D341Med (cell line): ENCODE data around the gene RAB26.

Experiments
- DNase-seq: peaks from one replicate; pipeline ENCODE4 v3.0.0; 2012; ENCODE audit warnings: low spot score

The RAB26 gene

DNA sequence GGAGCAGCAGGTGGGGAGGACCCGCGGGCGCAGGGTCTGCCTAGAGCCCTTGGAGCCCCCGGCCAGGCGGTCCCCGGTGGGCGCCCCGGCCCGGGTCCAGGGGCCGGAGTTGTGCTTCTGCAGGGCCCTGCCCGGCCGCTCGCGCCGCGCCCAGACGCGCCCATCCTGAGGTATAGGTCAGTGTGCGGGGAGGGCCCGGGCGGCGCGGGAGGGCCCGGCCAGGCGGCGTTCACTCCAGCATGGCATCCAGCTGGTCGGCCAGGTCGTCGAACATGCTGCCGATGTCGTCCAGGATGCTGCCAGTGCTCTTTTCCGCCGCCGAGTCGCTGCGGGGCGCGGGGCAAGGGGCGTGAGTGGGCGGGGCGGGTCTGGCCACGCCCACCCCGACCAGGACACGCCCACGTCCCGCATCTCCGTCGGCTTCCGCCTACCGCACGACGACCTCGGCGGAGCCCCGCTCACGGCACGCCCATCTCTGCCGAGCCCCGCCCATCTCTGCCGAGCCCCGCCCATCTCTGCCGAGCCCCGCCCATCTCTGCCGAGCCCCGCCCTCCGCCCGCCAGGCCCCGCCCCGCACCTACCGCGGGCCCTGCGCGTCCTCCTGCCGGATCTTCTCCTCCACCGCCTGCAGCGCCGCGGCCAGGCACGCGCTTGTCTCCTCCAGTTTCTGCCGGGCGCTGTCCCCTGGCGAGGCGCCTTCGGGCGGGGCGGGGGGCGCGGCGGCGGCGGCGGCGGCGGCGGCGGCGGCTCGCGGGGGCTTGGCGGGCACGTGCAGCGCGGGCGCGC is 30.1 kb downstream of the RAB26 start:
- no peak for DNase-seq

DNA sequence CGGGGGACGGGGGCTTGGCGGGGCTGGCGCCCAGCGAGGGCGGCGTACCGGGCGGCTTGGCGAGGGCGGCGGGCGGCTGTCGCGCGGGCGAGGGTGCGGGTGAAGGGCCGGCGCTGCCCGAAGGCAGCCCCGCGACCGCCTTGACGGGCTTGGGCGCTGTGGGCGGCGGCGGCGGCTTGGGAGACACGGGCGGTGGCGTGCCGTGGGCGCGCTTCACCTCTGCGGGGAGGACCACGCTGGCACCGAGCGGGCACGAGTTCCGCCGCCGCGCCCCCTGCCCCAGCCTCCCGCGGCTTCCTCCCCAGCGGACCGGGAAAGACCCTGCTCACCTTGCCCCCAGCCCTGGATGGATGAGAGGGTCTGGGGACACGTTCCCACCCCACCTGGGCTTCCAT is 30.7 kb downstream of the RAB26 start:
- DNase-seq: no peak

DNA sequence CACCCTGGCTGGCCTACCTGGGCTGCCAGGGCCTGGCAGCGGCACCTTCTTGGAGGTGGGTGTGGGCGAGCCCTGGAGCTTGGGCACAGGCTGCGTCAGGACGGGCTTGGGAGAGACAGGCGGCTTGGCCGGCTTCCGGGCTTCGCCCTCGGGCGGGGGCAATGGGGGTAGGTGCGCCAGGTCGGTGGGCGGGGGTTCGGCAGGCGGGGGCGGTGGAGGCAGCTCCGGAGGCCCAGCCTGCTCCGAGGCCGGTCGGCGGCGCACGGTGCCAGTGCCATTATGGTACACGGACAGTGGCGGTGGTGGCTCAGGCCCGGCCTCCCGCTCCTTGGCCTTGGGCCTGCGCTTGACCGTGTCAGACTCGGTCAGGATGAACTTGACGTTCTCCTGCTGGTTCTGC is 31.2 kb downstream of the RAB26 start:
- no peak for DNase-seq

DNA sequence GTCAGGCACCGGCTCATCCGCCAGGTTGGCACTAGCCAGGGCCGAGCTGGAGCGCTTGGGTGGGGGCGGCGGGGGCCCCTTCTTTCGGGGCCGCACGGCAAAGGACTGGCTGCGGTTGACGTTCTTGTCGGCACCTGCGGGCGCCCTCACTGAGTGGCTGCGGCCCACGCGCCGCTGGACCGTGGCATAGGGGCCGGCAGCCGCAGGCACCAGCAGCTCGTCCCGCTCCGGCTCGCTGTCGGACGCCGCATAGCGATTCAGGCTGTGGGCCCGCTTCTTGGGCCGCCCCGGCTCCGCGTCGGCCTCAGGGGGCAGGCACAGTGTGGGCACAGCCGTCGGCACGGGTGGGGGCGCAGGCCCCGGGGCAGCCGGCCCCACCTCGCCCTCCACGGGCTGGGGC is 32.0 kb downstream of the RAB26 start:
- no peak for DNase-seq

DNA sequence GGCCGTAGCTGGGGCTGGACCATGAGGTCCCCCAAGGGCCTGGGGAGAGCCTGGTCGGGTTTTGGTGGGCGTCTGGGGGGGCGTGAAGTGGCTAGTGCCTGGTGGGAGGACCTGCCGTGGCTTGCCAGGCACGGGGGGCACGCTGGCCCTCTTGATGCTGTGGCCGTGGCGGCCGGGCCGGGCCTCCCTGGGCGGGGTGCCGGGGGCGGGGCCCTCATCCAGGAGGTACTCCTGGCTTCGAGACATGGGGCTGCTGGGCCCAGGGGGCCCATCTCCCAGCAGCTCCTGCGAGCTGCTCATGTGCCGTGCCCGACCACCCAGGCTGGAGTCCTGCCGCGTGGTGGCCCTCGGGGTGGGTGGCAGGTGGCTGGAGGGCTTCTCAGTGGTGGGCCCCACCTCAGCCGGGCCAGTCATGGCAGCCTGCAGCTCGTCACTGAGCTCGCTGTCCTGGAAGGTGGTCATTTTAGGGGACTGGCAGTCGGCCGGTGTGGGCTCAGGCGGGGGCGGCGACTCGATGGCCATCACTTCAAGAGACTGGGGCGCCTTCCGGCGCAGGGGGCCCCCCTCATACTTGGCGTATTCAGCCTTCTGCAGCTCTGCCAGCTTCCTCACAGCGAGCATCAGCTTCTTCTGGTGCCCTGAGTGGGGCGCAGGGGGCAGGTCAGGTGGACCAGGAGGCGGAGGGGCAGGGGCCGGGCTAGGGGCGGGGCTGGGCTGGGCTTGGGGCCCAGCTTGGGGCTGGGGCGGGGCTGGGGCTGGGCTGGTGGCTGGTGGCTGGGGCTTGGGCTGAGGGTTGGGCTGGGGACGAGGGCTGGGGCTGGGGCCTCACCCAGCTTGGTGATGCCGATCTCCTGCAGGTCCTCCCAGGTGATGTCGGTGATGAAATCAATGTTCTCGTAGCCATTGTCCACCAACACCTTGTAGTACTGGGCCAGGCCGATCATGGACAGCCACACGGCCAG is 32.8 kb downstream of the RAB26 start:
- DNase-seq: no peak

DNA sequence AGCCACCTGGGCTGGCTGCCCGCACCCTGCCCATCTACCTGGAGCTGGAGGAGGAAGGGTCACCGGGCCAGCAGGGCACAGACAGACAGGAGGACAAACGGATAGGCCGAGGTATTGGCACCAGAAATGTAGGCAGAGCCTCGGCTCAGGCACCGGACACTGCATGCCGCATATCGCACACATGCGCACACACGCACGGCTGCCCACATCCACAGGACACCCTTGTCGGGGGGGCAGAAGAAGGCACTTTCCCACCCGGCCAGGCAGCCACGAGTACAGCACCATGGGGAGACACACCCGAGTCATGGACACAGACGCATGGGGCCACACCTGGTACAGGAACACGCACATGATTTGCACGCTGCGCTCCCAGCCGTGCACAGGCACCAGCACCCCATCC is 33.5 kb downstream of the RAB26 start:
- no peak for DNase-seq

DNA sequence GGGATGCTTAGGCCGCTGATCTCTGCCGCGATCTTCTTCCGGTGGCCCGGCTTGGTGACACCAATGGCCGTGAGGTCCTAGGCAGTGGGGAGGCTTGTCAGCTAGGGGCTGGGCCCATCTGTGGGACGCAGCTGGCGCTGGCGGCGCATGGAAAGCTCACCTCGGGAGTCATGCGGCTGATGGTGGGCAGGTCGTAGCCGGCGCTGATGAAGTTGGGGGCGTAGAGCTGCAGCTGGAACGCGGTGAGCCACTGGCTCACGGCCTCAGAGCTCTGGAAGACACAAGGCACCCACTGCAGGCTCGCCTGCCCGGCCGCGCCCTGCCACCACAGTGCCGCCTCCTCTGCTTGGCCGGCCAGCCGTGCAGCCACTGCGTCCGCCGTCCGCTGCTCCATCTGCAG is 35.2 kb downstream of the RAB26 start:
- no peak for DNase-seq

DNA sequence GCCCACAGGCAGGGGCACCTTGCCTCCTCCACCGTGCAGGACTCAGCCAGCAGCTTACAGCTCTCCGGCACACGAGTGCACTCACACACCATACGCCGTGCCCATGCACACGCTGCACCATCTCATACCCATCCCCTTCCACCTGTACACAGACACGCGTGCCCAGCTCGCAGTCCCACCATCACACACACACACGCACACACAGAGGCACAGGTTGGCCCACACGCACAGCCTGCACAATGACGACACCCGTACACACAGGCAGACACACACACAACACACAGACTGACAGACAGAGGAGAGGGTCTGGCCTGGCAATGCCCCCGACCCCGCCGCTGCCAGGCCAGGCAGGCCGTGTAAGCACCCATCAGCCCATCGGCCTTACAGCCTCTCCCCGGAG is 35.9 kb downstream of the RAB26 start:
- no peak for DNase-seq

DNA sequence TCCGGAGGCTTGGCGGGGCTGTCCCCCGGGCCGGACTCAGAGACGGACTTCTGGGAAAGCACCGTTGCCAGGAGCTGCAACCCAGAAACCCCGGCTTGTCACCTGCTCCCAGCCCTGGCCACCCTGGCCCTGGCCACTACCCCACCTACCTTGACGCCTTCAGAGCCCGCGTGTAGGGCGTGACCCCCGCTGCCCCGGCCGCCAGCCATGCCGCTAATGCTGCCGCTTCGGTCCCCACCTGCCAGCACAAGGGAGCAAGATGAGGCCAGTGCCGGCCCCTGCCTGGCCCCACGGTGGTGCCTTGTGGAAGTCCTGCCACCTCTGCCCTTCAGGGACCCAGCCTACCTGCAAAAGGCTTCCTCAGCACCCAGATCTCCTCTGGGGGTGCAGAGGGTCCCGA is 36.5 kb downstream of the RAB26 start:
- DNase-seq: no peak

DNA sequence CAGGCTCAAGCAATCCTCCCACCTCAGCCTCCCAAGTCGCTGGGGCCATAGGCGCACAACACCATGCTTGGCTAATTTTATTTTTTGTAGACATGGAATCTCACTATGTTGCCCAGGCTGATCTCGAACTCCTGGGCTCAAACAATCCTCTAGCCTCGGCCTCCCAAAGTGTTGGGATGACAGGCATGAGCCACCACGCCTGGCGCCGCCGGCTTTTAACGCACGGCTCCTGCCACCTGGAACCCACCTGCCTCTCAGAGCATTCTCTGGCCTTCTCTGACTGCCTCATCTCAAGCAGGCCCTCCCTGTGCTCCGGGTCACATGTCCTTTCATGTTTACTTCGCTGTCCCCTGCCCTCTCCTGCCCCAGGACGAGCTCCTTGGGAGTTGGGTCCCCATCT is 37.6 kb downstream of the RAB26 start:
- no peak for DNase-seq

DNA sequence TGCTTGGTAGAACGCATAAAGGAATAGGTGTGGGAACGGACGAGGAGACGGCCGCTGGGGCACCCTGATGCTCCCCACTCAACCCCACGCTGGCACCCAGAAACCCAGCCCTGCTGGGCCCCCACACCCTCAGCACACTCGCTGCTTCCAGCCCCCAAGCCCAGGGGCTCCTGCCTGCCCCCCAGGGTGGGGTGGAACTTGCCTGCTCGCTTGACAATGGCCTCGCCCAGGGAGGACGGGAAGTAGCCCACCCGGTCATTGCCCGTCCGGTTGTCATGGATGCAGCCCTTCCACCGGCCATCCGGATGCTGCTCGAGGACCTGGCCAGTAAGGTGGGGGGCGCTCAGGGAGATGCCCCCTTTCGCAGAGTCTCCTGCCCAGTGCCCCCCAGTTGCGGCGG is 38.1 kb downstream of the RAB26 start:
- DNase-seq: no peak

DNA sequence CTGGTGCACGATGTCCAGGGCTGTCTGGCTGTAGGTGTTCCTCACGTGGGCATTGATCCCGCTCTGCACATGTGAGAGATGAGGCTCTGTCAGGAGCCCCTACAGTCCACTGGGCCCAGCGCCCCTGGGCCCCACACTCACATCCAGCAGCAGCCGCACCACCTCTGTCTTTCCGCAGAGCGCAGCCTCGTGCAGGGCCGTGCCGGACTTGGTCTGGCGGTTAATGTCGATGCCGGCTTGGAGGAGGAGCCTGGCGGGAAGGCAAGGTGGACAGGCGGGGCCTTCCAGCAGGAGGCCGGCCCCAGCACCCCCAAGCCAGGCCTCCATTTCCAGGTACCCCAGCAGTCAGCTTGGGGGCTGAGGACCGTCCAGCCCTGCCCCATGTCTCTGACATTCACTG is 38.8 kb downstream of the RAB26 start:
- DNase-seq: no peak

DNA sequence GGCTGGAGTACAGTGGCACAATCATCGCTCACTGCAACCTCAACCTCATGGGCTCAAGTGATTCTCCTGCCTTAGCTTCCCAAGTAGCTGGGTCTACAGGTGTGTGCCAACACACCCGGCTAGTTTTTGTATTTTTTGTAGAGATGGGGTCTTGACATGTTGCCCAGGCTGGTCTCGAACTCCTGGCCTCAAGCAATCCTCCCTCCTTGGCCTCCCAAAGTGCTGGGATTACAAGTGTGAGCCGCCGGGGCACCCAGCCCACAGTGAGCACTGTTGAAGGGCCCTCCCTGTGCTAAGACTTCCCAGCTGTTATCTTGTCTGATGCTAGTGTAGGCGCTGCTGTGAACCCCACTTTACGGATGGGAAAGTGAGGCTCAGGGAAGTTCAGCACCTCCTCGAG is 40.0 kb downstream of the RAB26 start:
- DNase-seq: no peak

DNA sequence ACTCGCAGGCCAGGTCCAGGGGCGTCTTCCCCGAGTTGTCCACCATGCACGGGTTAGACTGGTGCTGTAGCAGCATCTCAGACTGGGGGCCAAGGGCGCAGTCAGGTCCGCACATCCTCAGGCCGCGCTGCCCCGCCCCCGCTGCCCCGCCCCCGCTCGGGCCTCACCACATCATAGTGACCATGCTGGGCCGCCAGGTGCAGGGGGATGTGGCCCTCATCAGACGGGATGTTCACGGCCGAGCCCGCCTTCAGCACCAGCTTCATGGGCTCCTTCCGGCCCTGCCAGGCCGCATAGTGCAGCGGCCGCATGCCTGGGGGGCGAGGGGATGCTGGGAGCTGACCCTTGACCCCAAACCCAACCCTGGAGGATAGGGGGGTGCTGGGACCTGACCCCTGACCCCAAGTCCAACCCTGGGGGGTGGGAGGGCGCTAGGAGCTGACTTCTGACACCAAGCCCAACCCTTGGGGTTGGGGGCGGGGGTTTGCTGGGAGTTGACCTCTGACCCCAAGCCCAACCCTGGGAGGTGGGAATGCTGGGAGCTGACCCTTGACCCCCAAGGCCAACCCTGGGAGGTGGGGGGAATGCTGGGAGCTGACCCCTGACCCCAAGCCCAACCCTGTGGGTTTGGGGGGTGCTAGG is 40.9 kb downstream of the RAB26 start:
- no peak for DNase-seq

DNA sequence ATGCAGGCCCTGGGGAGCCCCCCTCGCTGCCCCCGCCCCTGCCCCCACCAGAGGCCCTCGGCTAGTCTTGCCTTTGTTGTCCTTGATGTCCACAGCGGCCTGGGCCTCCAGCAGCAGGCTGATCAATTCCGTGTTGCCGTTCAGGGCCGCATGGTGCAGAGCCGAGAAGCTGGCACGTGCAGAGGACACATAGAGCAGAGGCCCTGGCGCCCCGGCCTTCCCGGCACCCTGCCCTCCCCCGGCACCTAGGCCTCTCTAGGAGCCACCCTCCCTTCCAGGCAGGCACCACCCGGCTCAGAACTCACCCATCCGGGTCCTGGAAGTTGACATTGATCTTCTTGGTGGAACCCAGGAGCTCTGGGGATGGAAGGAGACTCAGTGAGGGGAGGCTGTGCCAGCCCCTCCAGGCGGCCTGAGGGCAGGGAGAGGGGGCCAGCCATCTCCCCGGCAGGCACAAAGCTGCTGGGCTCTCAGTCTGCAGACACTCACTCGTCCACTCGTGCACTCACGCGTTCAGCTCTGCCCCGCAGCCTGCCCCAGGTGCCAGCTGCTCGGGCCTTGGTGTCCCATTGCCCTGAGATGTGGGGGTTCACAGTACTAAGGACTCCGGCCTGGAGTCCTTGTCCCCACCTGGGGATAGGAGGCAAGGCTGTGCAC is 41.7 kb downstream of the RAB26 start:
- DNase-seq: no peak

DNA sequence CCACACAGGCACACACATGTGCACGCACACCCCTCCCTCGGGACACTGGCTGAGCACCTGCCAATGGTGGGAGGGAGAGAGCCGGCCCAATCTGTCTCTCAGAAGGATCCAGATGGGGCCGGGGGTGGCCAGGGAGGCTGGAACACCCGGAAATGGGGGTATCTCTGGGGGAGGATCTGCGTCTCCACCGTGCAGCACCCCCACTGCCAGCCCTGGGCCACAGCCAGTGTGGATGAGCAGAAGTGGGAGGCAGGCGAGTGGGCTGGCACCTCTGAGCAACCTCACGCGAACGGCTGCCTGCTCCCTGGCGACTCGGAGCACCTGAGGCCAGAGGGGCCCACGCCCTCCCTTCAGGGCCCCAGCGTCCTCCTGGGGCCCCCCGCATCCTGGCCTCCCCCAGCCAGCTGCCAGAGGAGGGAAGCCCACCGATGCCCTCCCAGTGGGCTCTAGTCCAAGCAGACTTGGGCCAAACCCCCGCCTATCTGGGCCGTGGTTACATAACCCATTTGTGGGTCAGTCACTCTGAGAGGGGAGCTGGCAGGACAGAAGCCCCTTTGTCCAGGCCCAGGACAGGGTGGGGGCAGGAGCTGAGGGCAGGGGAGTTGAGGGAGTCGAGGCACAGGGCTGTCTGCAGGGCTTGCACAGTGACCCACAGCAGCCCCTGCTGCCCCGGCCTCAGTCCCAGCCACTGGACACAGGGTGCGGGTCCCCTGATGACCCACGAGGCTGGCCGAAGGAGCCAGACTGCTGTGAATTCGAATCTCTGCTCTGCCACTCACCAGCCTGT is 42.4 kb downstream of the RAB26 start:
- peak; percentile 58 for DNase-seq

DNA sequence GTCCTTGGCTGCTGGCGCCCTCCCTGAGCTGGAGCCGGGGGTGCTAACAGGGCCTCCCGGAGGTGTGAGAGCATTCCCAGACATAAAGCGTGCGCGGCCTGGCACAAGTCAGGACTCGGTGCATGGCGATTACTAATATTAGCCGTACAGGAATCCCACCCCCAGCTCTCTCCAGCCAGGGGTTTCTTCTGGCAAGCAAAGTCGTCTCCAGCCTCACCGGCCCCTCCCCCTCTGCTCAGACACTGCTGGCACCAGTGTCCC is 43.0 kb downstream of the RAB26 start:
- no peak for DNase-seq

DNA sequence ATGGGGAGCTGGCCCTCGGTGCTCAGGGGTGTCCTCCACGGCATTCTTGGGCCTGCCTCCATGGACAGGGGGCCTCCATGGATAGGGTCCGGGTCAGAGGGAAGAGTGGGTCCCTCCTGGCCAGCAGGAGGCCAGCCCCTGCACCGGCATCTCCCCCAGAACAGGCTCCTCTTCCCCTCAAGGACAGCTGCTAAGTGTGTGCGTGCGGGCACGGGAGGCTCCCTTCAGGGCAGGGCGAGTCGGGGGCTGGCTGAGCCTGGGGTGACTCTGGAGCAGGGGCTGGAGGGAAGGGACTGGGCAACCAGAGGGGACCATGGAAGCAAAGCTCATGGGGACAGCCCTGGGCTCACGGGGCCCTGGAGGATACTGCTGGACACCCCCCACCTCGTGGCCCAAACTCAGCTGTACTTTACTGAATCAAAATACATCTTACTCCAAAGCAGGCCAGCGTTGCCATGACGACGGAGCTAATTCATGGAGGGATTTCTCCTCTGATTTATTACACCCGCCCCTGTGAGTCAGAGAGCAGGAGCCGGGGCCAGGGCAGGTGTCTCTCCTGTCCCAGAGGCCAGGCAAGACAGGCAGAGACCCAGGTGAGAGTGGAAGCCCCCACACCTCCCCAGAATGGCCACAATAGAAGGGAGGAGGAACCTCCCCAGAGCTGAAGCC is 45.9 kb downstream of the RAB26 start:
- DNase-seq: no peak

DNA sequence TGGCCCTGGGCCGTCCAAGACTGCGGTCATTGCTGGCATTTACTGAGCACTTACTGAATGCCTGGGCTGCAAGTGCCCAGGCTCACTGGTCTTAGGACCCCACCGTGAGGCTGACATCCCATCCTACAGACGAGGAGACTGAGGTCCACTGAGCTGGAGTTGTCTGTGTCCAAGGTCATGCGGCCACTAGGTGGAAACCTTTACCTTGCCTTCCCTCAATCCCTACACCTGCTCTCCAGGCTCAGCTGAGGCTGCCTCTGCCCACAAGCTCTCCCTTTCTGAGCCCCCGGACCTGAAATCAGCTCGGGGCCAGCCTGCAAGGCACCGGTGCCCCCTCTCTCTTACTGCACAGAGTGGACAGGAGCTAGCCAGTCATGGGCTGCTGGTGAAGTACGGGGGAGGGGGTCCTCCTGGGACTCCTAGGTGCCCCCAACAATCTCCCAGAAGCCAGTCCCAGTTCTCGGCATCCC is 46.5 kb downstream of the RAB26 start:
- peak; percentile 68 for DNase-seq

DNA sequence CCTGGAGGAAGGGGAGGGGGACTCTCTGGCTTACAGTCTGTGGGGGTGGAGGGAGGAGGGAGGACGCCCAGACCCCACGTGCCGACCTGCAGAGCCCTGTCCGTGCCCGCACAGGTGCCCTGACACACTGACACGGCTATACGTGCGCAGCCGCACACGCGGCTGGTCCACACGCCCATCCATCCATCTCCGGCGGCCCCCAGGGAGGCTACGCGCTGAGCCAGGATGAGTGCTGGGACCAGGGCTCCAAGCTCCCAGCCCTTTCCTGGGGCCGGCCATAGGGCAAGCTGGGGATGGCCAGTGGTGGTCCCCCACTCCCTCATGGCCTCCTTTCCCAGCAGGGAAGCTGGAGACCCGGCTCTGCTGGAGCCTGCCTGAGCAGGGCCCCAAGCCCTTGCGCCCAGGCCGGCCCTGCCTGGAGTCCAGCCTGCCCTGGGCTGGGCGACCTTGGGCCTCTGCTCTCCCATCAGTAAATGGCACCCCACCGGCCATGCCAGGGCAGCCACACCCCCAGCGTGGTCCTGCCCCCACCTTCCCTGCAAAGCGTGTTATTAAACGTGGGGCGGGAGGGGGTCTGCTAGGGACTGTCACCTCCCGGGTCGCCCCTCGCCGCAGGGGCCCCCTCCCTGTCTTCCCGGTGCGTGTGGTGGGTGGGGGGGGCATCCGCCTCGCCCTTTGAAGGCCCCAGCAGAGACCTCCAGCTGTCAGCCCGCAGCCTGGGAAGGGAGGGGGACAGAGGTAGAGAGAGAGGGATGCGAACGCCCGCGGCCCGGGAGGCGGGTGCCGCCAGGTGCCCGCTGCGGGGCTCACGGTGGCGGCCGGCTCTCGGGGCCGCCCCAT is 47.1 kb downstream of the RAB26 start:
- DNase-seq: peak; percentile 60
